DND-41 (cell line): ENCODE results near the gene TAGLN2.

Source experiments
- CTCF ChIP-seq: IDR thresholded peaks from 2 replicates; pipeline ENCODE4 v1.5.1; 2012; ENCODE audit warnings: borderline replicate concordance, low read length, moderate library complexity, mild to moderate bottlenecking; ENCODE audit not compliant: poor library complexity, severe bottlenecking; ENCODE audit errors: extremely low read depth
- EZH2 ChIP-seq: IDR thresholded peaks from 3 replicates; pipeline ENCODE4 v1.6.1; 2012; ENCODE audit warnings: borderline replicate concordance, low read depth, mild to moderate bottlenecking, moderate library complexity, low read length, inconsistent platforms; ENCODE audit not compliant: severe bottlenecking

GRCh38 chr1:159931795-159932173, 6.5 kb upstream of the TAGLN2 start:
- TF ChIP-seq CTCF (no peak), EZH2 (no peak)
